GM13976 (cell line): Measurements from ENCODE around the gene FNTB.

Experiments used
- DNase-seq: peaks from one replicate; pipeline ENCODE4 v3.0.0; 2012; ENCODE audit warnings: low spot score
- in situ Hi-C: fragments of 300-500 bp; cut with MboI; formaldehyde crosslinking; loops from one replicate; pipeline ENCODE4 v1.12.0; 2022; ENCODE audit warnings: low sequenced_read_pairs, mixed read lengths, inconsistent platforms; ENCODE audit not compliant: unreplicated experiment
- TF ChIP-seq, protein P1 (sequence below): IDR thresholded peaks from 2 replicates; pipeline ENCODE4 v1.5.1; 2012; ENCODE audit warnings: borderline replicate concordance, mild to moderate bottlenecking; ENCODE audit not compliant: insufficient read depth; ENCODE audit errors: extremely low read depth, missing control alignments, control extremely low read depth

FNTB gene

DNA sequence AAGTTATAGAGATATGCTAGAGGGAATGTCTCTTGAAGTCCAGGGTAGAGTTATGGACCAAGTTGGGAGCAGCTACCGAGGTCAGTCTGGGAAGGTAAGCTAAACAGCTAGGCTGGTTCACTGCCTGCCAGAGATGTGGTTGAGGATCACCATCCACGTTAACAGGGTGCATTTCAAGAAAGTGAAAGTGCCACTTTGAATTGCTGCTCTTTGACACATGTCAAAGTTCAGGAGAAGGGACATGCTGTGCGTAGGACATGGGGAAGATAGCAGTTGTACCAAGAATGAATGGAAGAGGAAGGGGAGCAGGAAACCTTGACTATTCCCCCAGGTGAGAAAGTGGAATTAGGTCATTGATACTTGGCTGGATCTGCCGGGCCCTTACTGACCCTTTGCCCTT lies 66.1 kb downstream of the FNTB start:
- in situ Hi-C loops: no loop called here
- DNase-seq: no peak
- TF ChIP-seq, protein P1, sequence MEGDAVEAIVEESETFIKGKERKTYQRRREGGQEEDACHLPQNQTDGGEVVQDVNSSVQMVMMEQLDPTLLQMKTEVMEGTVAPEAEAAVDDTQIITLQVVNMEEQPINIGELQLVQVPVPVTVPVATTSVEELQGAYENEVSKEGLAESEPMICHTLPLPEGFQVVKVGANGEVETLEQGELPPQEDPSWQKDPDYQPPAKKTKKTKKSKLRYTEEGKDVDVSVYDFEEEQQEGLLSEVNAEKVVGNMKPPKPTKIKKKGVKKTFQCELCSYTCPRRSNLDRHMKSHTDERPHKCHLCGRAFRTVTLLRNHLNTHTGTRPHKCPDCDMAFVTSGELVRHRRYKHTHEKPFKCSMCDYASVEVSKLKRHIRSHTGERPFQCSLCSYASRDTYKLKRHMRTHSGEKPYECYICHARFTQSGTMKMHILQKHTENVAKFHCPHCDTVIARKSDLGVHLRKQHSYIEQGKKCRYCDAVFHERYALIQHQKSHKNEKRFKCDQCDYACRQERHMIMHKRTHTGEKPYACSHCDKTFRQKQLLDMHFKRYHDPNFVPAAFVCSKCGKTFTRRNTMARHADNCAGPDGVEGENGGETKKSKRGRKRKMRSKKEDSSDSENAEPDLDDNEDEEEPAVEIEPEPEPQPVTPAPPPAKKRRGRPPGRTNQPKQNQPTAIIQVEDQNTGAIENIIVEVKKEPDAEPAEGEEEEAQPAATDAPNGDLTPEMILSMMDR: no peak

DNA sequence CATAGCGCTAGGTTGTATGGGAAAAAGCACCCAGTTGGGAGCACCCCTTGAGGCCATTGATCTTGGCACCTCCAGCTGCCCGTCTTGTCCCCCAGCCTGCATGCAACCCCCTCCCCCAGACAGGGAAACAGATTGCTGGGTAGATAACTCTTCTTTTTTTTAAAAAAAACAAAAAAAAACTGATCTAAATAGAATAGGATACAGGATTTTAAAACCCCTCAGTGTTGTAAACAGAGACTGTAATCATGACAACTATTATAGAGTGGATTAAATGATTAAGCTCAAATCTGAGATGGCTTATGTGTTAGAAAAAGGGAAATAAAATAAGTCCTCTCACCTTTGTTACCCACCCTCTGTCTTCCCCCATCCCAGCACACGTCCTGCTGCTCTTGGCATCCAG lies 66.8 kb downstream of the FNTB start:
- TF ChIP-seq, protein P1: no peak
- no peak for DNase-seq
- in situ Hi-C loops: no loop called here

DNA sequence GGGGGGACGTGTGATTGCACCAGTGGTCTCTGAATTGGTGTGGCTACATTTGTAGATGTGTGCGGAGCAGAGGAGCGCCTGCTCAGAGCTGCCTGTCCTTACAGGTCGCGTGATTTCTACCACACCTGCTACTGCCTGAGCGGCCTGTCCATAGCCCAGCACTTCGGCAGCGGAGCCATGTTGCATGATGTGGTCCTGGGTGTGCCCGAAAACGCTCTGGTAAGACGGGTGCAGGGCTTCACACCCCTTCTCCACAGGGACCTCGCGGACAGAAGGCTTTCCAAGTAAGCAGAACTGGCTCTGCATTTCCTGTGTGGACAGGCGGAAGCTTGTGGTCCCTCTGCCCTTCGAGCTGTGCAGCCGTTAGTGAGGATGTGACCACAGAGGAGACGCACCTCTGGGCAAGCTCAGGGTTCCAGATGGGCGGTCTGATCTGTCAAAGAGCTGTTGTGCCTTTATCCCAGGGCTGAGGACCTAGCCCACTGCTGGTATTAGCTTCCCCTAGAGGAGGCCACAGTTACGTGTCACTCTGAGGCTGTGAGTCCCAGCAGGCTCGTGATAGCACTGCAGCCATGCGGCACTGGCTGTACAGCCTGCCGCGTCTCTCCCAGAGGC lies 67.9 kb downstream of the FNTB start:
- in situ Hi-C loops: no loop called here
- no peak for DNase-seq

DNA sequence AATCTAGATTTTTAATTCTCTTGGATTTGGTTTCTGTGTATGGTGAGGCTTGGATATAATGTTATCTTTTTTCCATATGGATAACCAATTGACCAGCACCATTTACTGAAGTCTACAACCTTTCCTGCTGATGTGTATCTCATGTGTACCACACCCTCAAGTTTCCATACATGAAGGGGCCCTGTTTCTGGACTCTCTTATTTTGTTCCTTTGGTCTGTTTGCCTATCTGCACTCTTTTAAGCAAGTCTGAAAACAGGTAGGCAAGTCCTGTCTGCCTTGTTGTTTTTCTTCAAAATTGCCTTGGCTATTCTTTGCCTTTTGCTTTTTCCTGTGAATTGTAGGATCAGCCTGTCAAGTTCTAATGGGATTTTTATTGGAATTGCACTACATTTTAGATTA lies 71.0 kb downstream of the FNTB start:
- in situ Hi-C loops: no loop called here
- no peak for DNase-seq
- TF ChIP-seq, protein P1: no peak

More for the DNA sequence above, 67.9 kb downstream of the FNTB start:
- TF ChIP-seq, protein P1: no peak

DNA sequence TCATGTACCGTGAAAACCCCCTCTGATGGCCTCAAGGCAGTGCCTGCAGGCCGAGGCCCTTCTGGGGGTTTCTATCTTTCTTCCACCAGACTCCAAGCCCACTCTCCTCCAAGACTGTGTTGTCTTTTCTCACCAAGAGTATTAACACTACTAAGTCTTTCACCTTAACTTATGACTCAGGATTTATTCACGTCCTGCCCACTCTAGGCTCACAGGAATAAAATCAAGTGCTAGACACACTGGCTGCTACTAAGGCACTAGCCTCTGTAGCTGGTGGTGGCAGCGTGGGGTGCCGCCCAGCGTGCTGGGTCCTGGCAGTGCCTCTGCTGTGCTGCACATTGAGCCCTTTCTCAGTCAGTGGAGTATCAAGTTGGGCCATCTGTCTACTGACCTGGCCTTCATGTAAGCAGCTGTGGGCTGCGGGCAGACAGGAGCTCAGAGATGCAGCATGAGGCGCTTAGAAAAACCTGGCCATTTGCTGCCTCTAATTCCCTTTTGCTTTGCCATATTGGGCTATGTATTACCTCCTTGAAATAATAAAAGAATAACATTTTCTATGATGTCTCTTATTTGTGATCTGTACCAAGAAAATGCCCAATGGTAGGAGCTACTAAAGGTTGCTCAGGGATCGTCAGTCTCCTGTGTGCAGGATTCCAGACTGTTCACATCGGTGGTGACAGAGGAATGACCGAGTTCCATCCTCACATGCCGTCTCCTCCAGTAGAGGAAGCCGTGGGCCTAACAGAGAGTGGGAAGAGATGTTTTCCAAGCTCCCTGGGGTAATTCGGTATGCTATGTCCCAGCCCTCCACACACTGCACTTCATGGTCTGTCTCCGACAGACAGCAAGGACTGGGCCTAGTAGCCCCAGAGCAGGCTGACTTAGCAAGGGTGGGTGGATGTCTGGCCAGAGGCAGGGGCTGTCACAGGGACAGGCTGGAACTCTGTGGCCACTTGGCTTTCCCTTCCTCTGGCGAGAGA lies 75.7 kb downstream of the FNTB start:
- DNase-seq: no peak
- in situ Hi-C loops: no loop called here
- TF ChIP-seq, protein P1: no peak

DNA sequence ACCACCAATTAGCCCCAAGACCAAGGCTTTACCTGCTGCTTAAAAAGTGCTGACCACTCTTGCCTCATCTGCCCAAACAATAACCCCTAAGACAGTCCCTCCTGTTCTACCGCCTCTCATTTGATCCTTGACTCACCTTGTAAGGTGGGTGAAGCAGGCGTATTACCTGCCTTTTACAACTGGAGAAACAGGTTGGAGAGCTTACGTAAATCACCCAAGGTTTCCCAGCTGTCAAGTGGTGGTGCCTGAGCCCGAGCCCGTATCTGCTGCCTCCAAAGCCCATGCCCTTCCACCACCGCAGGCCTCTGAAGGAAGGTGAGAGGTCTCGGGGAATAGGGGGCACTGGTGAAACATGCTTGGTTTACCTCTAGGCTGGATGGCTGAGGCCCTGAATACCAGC lies 79.0 kb downstream of the FNTB start:
- TF ChIP-seq, protein P1: no peak
- in situ Hi-C loops: no loop called here
- no peak for DNase-seq
